Esophagus (tissue), 2 donors: Measurements from ENCODE around the gene GSTM1. TPM values are rescaled to one million over a fixed set of nuclear protein-coding genes. Genes with fewer than 3 reads are reported as not detected.
"Not testable (repeated sequence)": the region's sequence is repeated elsewhere in the genome, so short reads cannot be mapped to it uniquely, and the experiment has no call there.

Experiments used
- H3K27ac ChIP-seq, 2 donors: one replicate each; pipeline ENCODE4 v1.5.1; 2013; ENCODE audit warnings: low read depth in 2 of 2, mild to moderate bottlenecking in 2 of 2, inconsistent platforms in 1 of 2, low read length in 1 of 2, moderate library complexity in 1 of 2
- H3K27me3 ChIP-seq, 2 donors: one replicate each; pipeline ENCODE4 v1.6.1; 2013; ENCODE audit warnings: low read length in 2 of 2, control low read depth in 1 of 2, mild to moderate bottlenecking in 1 of 2; ENCODE audit not compliant: insufficient read depth in 2 of 2, control insufficient read depth in 1 of 2
- H3K36me3 ChIP-seq, 2 donors: one replicate each; pipeline ENCODE4 v1.6.1; 2013; ENCODE audit warnings: low read length in 1 of 2; ENCODE audit not compliant: control insufficient read depth in 2 of 2, insufficient read depth in 2 of 2
- H3K4me1 ChIP-seq, 2 donors: one replicate each; pipeline ENCODE4 v1.6.1; 2013; ENCODE audit warnings: low read length in 1 of 2; ENCODE audit not compliant: control insufficient read depth in 2 of 2, insufficient read depth in 2 of 2
- H3K4me3 ChIP-seq, 2 donors: one replicate each; pipeline ENCODE4 v1.5.1; 2013; ENCODE audit warnings: low read length in 2 of 2, mild to moderate bottlenecking in 2 of 2, low read depth in 1 of 2, moderate library complexity in 1 of 2
- H3K9me3 ChIP-seq, 2 donors: one replicate each; pipeline ENCODE4 v1.6.1; 2013; ENCODE audit warnings: mild to moderate bottlenecking in 2 of 2, low read depth in 1 of 2, low read length in 1 of 2, moderate library complexity in 1 of 2; ENCODE audit not compliant: control insufficient read depth in 2 of 2, insufficient read depth in 1 of 2
- WGBS, 2 donors: extraction: QIAGEN DNeasy Blood & Tissue Kit; methylation state at CpG; one replicate each; pipeline ENCODE4 v1.1.7; 2013; 5-methylcytosine and 5-hydroxymethylcytosine counted together
- polyA plus RNA-seq, 2 donors: library from polyadenylated mRNA; stranded (reverse); fragments of 200-250 nt; gene quantifications; one replicate each; pipeline ENCODE4 v1.2.3, GENCODE V29; 2013
- donor health status: healthy with polysubstance abuse.
- donor health status: Bipolar disorder and iron deficiency.

The GSTM1 gene
- polyA plus RNA-seq, 2 donors: 125 to 132 TPM

DNA sequence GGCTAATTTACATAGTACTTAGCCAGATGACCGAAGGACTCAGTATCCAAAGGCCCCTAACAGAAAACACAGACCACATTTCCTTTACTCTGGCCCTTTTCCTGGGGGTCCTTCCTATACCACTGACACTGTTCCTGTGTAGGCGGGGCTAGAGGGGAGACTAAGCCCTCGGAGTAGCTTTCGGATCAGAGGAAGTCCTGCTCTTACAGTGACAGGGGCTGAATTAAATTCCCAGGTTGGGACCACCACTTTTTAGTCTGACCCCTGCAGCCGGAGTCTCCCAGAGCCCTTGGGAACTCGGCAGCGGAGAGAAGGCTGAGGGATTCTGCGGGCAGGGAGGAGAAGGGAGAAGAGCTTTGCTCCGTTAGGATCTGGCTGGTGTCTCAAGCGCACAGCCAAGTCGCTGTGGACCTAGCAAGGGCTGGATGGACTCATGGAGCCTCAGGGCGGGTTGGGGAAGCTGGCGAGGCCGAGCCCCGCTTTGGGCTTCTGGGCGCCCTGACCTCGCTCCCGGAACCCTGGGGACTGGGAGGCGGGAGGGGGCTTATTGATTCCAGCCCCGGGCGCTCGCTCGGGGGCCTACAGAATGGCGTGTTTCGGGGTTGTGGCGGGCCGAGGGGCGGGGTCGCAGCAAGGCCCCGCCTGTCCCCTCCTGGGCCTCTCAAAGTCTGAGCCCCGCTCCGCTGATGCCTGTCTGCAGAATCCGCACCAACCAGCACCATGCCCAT lies 24.1 kb downstream of the GSTM1 start, which contains the start of gene GSTM5:
GSTM5 (plus strand) TSS at position 659 of the 728 bp plus-strand sequence; CDS start at position 721, 62 bp downstream.
- H3K36me3 ChIP-seq: not testable (repeated sequence)
- Histone ChIP-seq H3K4me3 (peak within 1 kb of the TSS; percentile 2 to 8), H3K27ac (peak within 1 kb of the TSS in 1 of 2 donors; percentile 7)

DNA sequence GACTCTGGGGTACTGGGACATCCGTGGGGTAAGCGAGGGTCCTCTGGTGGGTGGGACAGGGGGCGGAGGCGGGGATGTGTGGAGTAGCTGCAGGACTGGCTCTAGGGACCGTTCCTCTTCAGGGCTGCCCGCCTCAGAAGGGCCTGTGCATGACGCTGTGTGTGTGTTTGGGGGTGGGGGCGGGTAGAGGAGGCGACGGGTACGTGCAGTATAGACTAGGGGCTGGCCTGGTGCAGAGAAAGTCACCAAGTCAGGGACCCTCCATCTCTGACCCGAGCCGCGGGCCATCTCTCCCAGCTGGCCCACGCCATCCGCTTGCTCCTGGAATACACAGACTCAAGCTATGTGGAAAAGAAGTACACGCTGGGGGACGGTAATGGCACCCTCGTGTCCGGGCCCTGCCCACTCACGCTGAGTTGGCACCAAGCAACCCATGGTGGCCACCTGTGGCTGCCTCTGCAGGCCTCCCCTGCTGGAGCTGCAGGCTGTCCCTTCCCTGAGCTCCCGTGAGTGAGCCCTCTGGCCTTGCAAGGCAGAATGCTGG lies 24.8 kb downstream of the GSTM1 start:
- H3K9me3 ChIP-seq: no peaks in the 10 kb centered on the region
- peaks cover 0 to 8% of the 10 kb centered on the region in 2 donors for H3K4me1 ChIP-seq
- H3K4me3 ChIP-seq: peak overlapping the region; percentile 2 to 8
- 59 to 67% methylated on average over 22 of the region's 22 CpGs for WGBS, 2 donors
- H3K36me3 ChIP-seq: no peaks in the 10 kb centered on the region
- H3K27ac ChIP-seq: peak overlapping the region in 1 of 2 donors; percentile 7
- H3K27me3 ChIP-seq: no peaks in the 10 kb centered on the region

More for the DNA sequence above, 24.1 kb downstream of the GSTM1 start, which contains the start of gene GSTM5:
- WGBS, 2 donors: 37 to 40% methylated on average over 33 of the region's 33 CpGs
- not testable (repeated sequence) for H3K9me3 ChIP-seq, H3K4me1 ChIP-seq, H3K27me3 ChIP-seq

DNA sequence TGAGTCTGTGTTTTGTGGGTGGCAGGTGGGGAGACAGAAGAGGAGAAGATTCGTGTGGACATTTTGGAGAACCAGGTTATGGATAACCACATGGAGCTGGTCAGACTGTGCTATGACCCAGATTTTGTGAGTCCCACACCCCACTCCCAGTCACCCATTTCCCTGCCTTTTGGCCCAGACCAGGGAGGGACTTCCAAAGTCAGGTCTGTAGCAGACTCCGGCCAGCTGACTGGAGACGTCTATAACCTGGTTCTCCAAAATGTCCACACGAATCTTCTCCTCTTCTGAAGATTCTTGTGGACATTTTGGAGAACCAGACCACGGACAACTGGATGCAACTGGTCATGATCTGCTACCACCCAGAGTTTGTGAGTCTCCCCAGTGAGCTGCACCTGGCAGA lies 26.0 kb downstream of the GSTM1 start:
- no peaks in the 10 kb centered on the region for H3K36me3 ChIP-seq
- WGBS, 2 donors: 90 to 91% methylated on average over 5 of the region's 5 CpGs
- H3K4me1 ChIP-seq: peaks cover 0 to 15% of the 10 kb centered on the region in 2 donors
- H3K27ac ChIP-seq: no peak overlapping the region
- no peaks in the 10 kb centered on the region for H3K27me3 ChIP-seq
- H3K9me3 ChIP-seq: no peaks in the 10 kb centered on the region
- H3K4me3 ChIP-seq: no peak overlapping the region

DNA sequence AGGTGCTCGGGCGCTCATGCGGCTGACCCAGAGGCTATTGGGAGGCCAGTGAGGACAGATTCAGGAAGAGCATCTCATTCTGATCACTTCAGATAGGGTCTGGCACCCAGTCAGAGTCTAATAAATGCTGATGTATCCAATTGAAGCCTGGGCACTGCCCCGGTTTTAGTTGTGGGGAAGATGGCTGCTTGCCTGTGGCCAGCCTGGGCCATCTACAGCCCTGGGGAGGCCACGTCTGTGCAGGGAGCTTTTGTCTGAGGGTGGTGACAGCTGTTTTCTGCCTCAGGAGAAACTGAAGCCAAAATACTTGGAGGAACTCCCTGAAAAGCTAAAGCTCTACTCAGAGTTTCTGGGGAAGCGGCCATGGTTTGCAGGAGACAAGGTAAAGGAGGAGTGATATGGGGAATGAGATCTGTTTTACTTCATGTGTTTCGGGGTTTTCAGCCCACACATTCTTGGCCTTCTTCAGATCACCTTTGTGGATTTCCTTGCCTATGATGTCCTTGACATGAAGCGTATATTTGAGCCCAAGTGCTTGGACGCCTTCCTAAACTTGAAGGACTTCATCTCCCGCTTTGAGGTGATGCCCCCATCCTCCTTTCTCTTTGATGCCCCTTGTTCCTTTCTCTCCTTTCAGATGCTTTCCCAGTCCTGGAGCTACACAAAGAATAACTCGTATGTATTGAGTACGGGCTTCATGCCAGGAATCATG lies 27.2 kb downstream of the GSTM1 start:
- no peaks in the 10 kb centered on the region for H3K27me3 ChIP-seq
- no peak overlapping the region for H3K27ac ChIP-seq
- peaks cover 0 to 15% of the 10 kb centered on the region in 2 donors for H3K4me1 ChIP-seq
- no peaks in the 10 kb centered on the region for H3K9me3 ChIP-seq
- no peak overlapping the region for H3K4me3 ChIP-seq
- WGBS, 2 donors: 82 to 83% methylated on average over 12 of the region's 12 CpGs
- no peaks in the 10 kb centered on the region for H3K36me3 ChIP-seq

DNA sequence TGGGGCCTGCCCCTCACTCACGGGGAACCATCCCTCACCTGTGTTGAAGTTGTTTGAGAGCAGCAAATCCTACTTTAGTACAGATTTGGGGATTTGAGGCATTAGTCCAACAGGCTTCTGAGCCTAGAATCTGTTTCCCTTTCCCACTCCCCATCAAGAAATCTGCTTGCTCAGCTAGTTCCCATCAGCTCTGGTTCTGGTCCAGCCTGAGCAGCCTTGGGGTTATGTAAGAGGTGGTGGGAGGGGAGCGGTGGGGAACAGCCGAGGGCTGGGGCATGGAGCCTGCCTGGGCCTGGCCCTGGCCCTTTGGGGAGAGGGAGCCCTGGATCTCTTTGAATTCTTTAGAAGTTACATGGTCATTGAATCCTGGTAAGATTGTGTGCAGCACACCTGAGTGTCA lies 28.5 kb downstream of the GSTM1 start:
- H3K36me3 ChIP-seq: no peaks in the 10 kb centered on the region
- peak overlapping the region; percentile 12 to 68 for H3K27ac ChIP-seq
- 53 to 56% methylated on average over 3 of the region's 3 CpGs for WGBS, 2 donors
- H3K27me3 ChIP-seq: no peaks in the 10 kb centered on the region
- no peak overlapping the region for H3K4me3 ChIP-seq
- H3K4me1 ChIP-seq: peaks cover 0 to 15% of the 10 kb centered on the region in 2 donors
- H3K9me3 ChIP-seq: no peaks in the 10 kb centered on the region

DNA sequence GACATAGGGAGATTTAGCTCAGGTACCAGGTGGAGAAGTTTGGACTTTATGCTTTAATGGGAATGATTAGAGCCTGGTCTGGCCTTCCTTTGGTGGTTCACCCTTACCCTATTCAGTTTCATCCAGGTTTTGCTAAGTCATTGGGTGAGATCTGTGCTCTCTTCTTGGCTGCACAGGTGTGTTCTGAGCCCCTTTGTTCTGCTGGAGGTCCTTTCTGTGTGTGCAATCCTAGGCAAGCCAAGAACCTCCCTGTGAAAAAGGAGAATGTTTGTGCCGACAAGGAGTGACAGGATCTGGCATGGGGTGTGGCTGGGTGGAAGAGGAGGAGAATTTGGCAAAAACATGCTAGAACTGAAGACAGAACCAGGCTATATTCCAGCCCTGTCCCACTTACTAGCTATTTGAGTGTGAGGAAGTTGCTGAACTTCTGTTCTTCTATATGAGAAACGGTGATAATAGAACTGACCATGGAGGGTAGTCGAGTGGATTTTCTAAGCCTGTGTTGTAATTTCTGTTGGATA lies 29.0 kb downstream of the GSTM1 start:
- Histone ChIP-seq H3K4me1 (peaks cover 0 to 15% of the 10 kb centered on the region in 2 donors), H3K9me3 (no peaks in the 10 kb centered on the region), H3K27ac (peak overlapping the region; percentile 61 to 63), H3K27me3 (no peaks in the 10 kb centered on the region), H3K4me3 (no peak overlapping the region), H3K36me3 (no peaks in the 10 kb centered on the region)
- 48 to 58% methylated on average over 3 of the region's 3 CpGs for WGBS, 2 donors

DNA sequence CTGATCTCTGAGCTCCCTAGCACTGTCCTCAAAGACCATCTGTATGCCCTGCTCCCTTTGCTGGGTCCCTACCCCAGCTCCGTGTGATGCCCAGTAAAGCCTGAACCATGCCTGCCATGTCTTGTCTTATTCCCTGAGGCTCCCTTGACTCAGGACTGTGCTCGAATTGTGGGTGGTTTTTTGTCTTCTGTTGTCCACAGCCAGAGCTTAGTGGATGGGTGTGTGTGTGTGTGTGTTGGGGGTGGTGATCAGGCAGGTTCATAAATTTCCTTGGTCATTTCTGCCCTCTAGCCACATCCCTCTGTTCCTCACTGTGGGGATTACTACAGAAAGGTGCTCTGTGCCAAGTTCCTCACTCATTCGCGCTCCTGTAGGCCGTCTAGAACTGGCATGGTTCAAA lies 30.1 kb downstream of the GSTM1 start:
- H3K36me3 ChIP-seq: no peaks in the 10 kb centered on the region
- H3K27ac ChIP-seq: peak overlapping the region; percentile 61 to 62

DNA sequence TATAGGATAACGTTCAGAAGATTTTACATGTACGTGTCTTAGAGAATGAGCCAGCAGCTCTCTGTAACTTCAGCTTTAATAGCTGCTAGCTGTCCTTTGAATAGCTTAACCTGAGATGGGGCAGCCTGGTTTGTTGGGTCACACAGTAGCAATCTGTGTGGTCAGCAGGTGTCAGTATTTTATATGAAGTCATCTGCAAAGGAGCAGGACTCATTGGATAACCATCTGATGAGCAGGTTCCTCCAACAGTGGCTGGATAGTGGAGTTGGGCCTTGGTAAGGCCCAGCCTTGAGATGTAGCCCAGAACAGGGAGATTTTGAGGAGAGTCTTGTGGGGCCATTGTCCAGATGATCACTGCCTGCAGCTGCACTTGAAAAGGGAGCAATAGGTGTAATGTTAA lies 30.9 kb downstream of the GSTM1 start:
- peaks cover 0 to 15% of the 10 kb centered on the region in 2 donors for H3K4me1 ChIP-seq
- no peak overlapping the region for H3K27ac ChIP-seq
- no peak overlapping the region for H3K4me3 ChIP-seq
- H3K9me3 ChIP-seq: no peaks in the 10 kb centered on the region
- H3K27me3 ChIP-seq: no peaks in the 10 kb centered on the region
- WGBS, 2 donors: 79 to 80% methylated on average over 2 of the region's 2 CpGs
- no peaks in the 10 kb centered on the region for H3K36me3 ChIP-seq

More for the DNA sequence above, 30.1 kb downstream of the GSTM1 start:
- H3K27me3 ChIP-seq: no peaks in the 10 kb centered on the region
- WGBS, 2 donors: 52 to 73% methylated on average over 5 of the region's 5 CpGs
- peaks cover 0 to 15% of the 10 kb centered on the region in 2 donors for H3K4me1 ChIP-seq
- H3K9me3 ChIP-seq: no peaks in the 10 kb centered on the region
- H3K4me3 ChIP-seq: no peak overlapping the region

DNA sequence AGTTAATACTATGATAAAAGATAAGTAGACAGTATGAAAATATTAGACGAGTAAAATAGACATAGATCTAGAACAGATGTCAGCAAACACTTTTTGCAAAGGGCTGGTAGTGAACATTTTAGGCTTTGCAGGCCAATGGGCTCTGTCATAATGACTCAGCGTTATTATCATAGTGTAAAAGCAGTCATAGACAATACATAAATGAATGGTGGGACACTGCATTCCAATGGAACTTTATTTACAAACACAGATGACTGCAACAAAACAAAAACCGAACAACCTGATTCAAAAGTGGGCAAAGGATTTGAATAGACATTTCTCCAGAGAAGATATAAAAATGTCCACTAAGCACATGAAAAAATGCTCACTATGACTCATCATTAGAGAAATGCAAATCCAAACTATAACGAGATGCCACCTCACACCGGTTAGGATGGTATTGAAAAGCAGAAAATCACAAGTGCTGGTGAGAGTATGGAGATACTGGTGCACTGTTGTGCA lies 31.8 kb downstream of the GSTM1 start:
- 60 to 67% methylated on average over 5 of the region's 5 CpGs for WGBS, 2 donors
- Histone ChIP-seq H3K27ac (no peak overlapping the region), H3K27me3 (no peaks in the 10 kb centered on the region), H3K36me3 (no peaks in the 10 kb centered on the region), H3K4me3 (no peak overlapping the region), H3K9me3 (no peaks in the 10 kb centered on the region), H3K4me1 (peaks cover 0 to 15% of the 10 kb centered on the region in 2 donors)
